Fibroblast of skin of left biceps (primary cell): ENCODE results near the gene LDHB.
"Not testable (repeated sequence)": the region's sequence is repeated elsewhere in the genome, so short reads cannot be mapped to it uniquely, and the experiment has no call there.

Experiments used
- DNase-seq, 2 experiments: peaks; one replicate each; pipeline ENCODE4 v3.0.0-alpha.2; 2013; ENCODE audit warnings: low read depth in 2 of 2

The LDHB gene

GRCh38 chr12:21661396-21662093 is 3.9 kb upstream of the LDHB start:
- not testable (repeated sequence) for DNase-seq

DNA sequence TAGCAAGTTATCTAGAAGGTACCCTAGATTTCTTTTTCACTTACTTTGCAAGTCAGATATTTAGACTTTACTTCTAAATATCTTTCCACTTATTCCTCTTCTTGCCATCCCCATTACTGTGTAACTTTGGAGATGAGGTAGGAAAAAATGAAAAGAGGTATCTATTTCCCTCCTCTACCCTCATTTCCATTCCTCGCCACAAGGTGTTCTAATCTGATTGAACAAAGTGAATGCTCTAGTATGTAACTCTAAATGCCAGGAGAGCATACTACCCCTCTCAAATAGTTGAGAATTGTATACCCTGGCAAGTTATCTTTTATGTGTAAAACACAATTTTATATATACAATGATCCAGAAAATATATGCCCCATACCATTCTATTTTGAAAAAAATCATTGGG is 1.7 kb upstream of the LDHB start:
- DNase-seq, result no peak

DNA sequence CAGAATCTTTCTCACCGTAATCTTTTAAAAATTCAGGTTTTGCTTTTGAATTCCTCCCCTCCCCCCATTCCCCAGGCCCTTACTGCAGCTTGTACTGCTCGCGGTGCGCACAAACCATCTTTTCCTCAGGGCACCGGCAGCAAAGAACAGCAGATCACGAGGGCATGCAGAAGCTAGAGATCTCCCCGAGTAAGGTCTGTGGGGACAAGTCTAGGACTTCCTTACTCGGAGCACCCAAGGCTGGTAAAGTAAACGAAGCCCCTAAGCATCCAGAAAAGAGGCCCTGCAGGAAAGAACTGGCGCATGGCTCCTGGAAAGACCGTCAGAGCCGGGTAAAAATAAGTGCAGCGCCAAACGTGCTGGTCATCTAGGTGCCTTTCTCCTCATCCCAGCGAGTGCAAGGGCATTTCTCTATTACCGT is 727 bp downstream of the LDHB start:
- DNase-seq, result no peak

- DNase-seq, result no peak
Observed at GRCh38 chr12:21655591-21655990, 2.1 kb downstream of the LDHB start.

DNA sequence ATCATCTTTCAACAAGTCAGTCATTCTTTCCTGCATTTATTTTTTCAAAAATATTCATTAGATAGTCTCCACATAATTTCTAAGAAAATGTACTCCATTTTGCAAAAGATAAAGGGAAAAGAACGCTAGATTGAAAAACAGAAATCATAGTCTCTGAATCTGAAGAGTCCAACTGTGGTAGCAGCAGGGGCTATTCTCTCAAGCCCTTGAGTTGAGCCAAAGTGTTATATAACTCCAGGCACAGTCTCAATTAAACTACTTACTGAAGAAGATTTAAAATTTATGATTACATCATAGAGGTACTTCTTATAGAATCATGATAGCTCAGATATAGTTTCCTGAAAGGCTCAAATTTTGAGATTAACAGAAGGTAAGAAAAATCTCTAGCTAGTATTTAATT is 5.8 kb downstream of the LDHB start:
- no peak for DNase-seq

DNA sequence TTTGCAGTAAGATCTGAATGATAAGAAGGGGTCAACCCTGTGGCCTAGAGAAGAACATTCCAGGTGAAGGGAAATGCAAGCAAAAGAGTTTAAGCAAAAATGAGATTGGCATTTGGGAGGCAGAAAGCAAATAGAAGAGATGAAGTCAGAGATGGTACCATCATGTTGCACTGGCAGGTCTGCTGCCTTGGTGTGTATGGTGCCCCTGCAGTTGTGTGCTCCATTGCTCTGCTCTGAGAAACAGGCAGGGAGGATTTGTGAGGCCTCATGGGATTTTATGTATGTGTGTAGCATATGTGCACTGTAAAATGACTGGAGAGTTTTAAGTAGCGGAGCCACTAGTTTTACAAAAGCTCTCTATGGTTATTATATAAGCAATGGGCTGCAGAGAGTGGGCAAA is 6.6 kb downstream of the LDHB start:
- DNase-seq, result no peak

DNA sequence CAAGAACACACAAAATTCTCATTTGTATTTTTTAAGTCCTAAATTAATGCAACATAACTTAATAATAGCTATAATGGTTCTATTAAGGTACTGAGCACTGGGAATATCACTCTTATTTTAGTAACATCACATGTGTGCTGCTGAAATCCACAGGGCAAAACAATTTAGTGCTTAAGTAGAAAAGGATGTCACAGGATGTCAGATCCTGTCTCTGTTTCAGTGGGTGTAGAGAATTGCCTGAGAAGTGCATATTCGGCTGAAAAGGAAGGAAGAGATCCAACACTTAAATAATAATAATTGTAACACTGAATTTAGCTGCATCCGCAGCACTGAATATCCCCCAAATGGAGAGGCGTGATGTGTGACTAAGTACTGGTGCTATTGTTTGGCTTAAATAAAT is 8.6 kb downstream of the LDHB start:
- no peak for DNase-seq

- DNase-seq, result no peak
Observed at GRCh38 chr12:21648378-21648777, 9.3 kb downstream of the LDHB start.

DNA sequence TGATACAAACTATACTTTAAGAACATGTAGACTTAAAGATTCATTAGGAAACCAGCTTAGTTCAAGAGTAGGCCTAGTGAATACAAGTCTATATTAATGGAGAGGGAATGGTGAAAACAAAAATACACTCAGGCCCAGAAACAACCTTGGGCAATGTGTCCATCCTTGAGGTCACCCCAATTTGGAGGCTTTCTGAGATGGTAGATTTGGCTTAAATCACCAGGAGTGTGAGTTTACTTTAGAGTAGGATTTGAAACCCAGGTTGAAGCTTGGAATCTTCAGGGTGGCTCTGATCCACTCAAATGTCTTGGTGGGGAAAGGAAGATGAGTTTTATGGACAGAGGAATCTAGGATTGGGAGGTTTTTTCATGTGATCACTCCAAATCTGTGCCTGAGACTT is 10.5 kb downstream of the LDHB start:
- no peak for DNase-seq

- DNase-seq, result not testable (repeated sequence)
Observed at GRCh38 chr12:21645041-21645500, 12.6 kb downstream of the LDHB start.

DNA sequence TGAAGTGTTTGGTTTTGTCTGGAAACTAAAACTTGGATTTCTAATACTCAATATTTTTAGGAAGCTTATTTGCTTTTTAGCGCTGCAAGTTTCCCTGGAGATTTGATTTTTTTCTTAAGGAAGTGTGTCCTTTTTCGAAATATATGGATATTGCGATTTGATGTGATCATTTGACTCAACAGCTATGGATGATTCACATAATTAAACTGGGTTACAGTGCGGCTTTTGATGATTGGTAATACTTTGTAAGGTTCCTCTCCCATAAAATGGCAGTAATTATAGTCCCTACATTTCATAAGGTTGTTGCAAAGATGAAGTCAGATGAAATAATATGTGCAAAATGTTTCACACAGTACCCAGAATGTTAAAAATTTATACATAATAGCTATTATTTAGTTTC is 13.1 kb downstream of the LDHB start:
- no peak for DNase-seq

- no peak for DNase-seq
Observed at GRCh38 chr12:21643758-21644157, 13.9 kb downstream of the LDHB start.

DNA sequence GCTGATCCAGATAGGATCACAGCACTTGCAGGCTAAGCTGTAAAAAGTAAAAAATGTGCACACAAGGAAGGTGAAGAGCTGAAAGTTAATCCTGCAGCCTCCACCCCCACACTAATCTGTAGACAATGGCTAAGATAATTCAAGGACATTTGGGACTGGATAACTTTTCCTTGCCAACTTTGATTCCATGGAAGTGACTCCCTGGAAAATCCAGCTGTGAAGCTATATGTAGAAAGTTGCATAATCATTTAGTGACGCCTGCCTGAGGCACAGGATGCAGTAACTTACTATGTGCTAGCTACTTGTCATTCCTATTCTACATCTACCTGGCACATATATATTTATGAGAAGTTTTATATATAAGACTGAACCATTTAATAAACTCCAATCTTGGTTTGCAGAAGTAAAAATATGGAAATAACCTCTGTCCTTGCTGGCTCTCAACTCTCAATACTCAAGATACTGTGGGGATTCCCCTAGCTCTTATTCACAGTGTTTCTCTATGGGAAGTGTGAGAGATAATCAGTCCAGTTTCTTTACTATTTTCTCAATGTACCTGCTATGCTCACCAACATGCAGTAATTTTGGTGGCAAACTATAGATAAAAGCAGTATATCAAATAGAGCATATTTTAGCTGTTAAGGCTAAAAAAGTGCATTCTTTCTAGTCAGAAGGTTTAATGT is 14.8 kb downstream of the LDHB start:
- DNase-seq, result no peak

DNA sequence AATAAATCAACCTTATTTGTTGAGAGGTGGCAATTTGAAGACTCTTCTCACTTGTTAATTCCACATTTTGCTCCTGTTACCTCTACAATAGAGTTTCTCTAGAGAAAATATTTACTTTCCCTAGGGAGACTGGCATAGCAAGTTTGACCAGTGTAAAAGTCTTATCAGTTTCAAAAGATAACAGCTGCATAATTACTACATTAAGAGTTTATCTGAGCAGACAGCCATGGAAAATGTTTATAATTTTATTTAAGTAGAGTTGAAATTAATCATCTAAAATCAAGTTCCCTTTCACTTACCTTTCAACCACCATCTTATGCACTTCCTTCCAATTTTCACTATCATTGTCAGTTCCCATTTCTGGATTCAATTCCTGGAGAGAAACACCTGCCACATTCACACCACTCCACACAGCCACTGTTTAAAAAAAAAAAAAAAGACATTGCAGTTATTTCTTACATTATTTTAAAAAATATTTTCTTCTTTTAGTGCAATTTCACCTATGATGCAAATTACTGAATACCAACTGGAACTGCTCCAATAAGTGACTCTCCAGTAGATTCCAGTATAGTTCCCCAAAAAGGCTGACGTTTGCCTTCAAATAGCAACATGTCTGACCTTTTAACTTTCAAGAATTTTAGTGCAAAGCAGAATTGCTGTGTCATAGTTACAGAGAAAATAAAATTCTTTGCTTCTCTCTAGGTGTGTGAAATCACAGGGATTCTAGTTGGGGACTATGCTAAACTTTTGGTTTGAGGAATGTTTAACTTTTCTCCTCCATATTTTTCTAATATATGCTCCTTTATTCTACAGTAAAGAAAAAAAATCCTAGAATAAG is 19.4 kb downstream of the LDHB start:
- no peak for DNase-seq

DNA sequence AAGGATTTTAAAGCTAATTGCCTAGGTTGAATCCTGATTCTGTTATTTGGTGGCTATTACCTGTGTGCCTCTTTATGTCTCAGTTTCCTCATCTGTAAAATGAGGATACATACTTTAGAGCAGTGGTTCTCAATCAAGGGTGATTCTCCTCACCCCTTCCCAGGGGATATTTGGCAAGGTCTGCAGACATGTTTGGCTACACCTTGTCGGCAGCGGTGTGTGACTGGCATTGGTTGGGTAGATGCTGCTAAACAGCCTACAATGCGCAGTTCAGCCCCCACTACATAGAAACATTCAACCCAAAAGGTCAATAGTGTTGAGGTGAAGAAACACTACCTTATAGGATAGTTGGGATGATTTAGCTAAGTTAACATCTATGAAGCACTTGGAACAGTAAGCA is 23.4 kb downstream of the LDHB start:
- no peak for DNase-seq

- DNase-seq, result no peak
Observed at GRCh38 chr12:21631367-21631766, 26.3 kb downstream of the LDHB start.

DNA sequence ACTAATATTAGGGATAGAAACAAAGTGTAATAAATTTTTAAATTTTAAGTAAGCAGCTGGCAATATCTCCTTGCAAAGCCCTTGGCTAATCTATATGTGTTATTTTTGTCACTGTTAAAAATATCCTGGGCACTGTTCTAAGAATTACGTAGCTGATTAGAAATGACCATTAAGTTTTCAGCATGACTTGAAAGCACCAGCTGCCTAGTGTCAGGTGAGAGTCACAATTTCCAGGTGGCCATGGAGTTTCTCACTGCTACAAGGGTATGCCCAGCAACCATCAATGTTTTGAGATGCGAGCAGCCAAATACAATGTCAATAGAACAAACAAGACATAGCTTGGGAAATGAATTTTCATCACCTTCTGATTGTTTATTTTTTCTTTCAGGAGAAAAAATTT is 29.7 kb downstream of the LDHB start:
- DNase-seq, result no peak

GRCh38 chr12:21618566-21618965 is 39.1 kb downstream of the LDHB start:
- DNase-seq, result no peak

- no peak for DNase-seq
Observed at GRCh38 chr12:21617030-21617429, 40.6 kb downstream of the LDHB start.

DNA sequence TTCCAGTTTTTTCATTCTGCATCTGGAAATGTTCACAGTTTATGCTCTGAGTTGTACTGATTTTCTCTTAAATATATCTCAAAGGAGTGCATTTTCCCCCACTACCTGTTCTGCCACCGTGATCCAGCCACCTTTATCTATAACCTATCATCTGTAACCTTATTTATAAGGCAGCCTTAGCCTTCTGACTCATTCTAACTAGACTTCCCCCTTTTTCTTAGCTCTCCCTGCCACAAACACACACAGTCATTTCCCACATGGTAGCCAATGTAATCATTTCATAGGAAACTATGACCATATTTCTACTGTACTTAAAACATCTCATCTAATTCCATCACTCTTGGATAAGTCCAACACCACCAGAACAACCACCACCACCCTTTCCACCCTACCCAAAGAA is 42.2 kb downstream of the LDHB start:
- no peak for DNase-seq

- no peak for DNase-seq
Observed at GRCh38 chr12:21614506-21614905, 43.1 kb downstream of the LDHB start.

GRCh38 chr12:21613931-21614330 is 43.7 kb downstream of the LDHB start:
- DNase-seq, result no peak

DNA sequence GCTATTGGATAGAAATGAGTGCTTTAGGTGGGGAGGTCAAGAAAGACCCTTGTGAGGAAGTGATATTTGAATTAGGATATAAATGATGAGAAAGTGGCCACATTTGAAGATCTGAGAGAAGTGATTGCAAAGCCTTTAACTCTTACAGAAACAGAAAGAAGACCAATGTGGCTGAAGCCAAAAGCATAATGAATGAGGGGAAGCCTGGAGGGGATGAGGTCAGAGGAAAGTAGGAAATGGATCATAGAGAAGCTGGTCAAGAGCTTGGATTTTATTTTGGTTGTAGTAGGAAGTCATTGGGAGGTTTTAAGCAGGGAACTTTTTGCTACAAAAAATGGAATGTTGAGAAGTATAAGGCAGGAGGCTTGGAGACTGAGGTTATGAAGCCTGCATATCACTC is 49.4 kb downstream of the LDHB start:
- DNase-seq, result no peak
